HEK293T (cell line): ENCODE results near the gene PON1.

ENCODE experiments used
- CTCF ChIA-PET: fragments of 350-600 bp; formaldehyde crosslinking; extraction: SDS; loops from one replicate; lab custom pipeline; 2021; ENCODE audit warnings: antibody characterized with exemption, inconsistent platforms; lab: Yijun Ruan, JAX
- POLR2A ChIA-PET: fragments of 350-600 bp; formaldehyde crosslinking; extraction: SDS; loops from one replicate; lab custom pipeline; 2020; ENCODE audit warnings: antibody characterized with exemption, inconsistent platforms; lab: Yijun Ruan, JAX
- DNase-seq: peaks from one replicate; pipeline ENCODE4 v3.0.0; 2012; ENCODE audit warnings: mixed read lengths; ENCODE audit errors: extremely low spot score
- ARNT ChIP-seq: fragments of 450-650 bp; IDR thresholded peaks from 2 replicates; pipeline ENCODE4 v1.6.1; 2017; ENCODE audit warnings: mild to moderate bottlenecking
- BHLHE40 ChIP-seq: fragments of 450-650 bp; IDR thresholded peaks from 2 replicates; pipeline ENCODE4 v1.6.1; 2016; ENCODE audit warnings: mild to moderate bottlenecking, moderate library complexity, borderline replicate concordance
- CTBP1 ChIP-seq: fragments of 450-650 bp; IDR thresholded peaks from 2 replicates; pipeline ENCODE4 v1.6.1; 2016; ENCODE audit warnings: borderline replicate concordance
- ELF4 ChIP-seq: fragments of 450-650 bp; IDR thresholded peaks from 2 replicates; pipeline ENCODE4 v1.6.1; 2017; ENCODE audit warnings: antibody characterized with exemption
- FOXA1 ChIP-seq: fragments of 450-650 bp; IDR thresholded peaks from 2 replicates; pipeline ENCODE4 v1.6.1; 2016; ENCODE audit warnings: mild to moderate bottlenecking
- FOXK2 ChIP-seq: fragments of 450-650 bp; IDR thresholded peaks from 2 replicates; pipeline ENCODE4 v1.6.1; 2016; ENCODE audit warnings: mild to moderate bottlenecking
- FOXM1 ChIP-seq: fragments of 450-650 bp; IDR thresholded peaks from 2 replicates; pipeline ENCODE4 v1.6.1; 2017; ENCODE audit warnings: mild to moderate bottlenecking, borderline replicate concordance
- HDGF ChIP-seq: fragments of 450-650 bp; IDR thresholded peaks from 2 replicates; pipeline ENCODE4 v1.6.1; 2017; ENCODE audit warnings: antibody characterized with exemption, borderline replicate concordance
- L3MBTL2 ChIP-seq: fragments of 450-650 bp; conservative IDR thresholded peaks from 2 replicates; pipeline ENCODE4 v1.6.1; 2016; ENCODE audit warnings: mild to moderate bottlenecking
- LEF1 ChIP-seq: fragments of 450-650 bp; IDR thresholded peaks from 2 replicates; pipeline ENCODE4 v1.6.1; 2017; ENCODE audit warnings: mild to moderate bottlenecking, borderline replicate concordance
- NFRKB ChIP-seq: fragments of 450-650 bp; IDR thresholded peaks from 2 replicates; pipeline ENCODE4 v1.6.1; 2016; ENCODE audit warnings: mild to moderate bottlenecking, moderate library complexity
- PKNOX1 ChIP-seq: fragments of 450-650 bp; IDR thresholded peaks from 2 replicates; pipeline ENCODE4 v1.6.1; 2016
- SP1 ChIP-seq: fragments of 450-650 bp; IDR thresholded peaks from 2 replicates; pipeline ENCODE4 v1.6.1; 2017
- SUZ12 ChIP-seq: fragments of 450-650 bp; IDR thresholded peaks from 2 replicates; pipeline ENCODE4 v1.6.1; 2016; ENCODE audit warnings: mild to moderate bottlenecking
- TARDBP ChIP-seq: fragments of 450-650 bp; IDR thresholded peaks from 2 replicates; pipeline ENCODE4 v1.6.1; 2016
- ZNF384 ChIP-seq: fragments of 450-650 bp; IDR thresholded peaks from 2 replicates; pipeline ENCODE4 v1.6.1; 2016

PON1 gene

GRCh38 chr7:95320651-95321050 lies 3.7 kb downstream of the PON1 start:
- TF ChIP-seq BHLHE40: no peak
- TF ChIP-seq PKNOX1: no peak
- no peak for TF ChIP-seq NFRKB
- no peak for TF ChIP-seq CTBP1
- no peak for TF ChIP-seq ELF4
- TF ChIP-seq LEF1: no peak
- no peak for TF ChIP-seq SP1
- no peak for TF ChIP-seq FOXK2
- TF ChIP-seq ARNT: no peak
- no peak for TF ChIP-seq L3MBTL2
- no peak for TF ChIP-seq TARDBP
- no peak for TF ChIP-seq FOXM1
- TF ChIP-seq FOXA1: no peak
- ChIA-PET CTCF (no interaction called here), POLR2A (no interaction called here)
- no peak for DNase-seq

GRCh38 chr7:95319570-95319969 lies 4.8 kb downstream of the PON1 start:
- no peak for DNase-seq
- CTCF ChIA-PET: no interaction called here
- POLR2A ChIA-PET: no interaction called here
- no peak for TF ChIP-seq FOXA1
- TF ChIP-seq NFRKB: no peak
- TF ChIP-seq ELF4: no peak
- TF ChIP-seq TARDBP: no peak
- no peak for TF ChIP-seq HDGF
- TF ChIP-seq ARNT: no peak
- no peak for TF ChIP-seq L3MBTL2
- no peak for TF ChIP-seq FOXK2
- no peak for TF ChIP-seq PKNOX1
- no peak for TF ChIP-seq BHLHE40
- TF ChIP-seq LEF1: no peak
- no peak for TF ChIP-seq SP1
- no peak for TF ChIP-seq SUZ12
- TF ChIP-seq FOXM1: no peak
- TF ChIP-seq ZNF384: no peak
- no peak for TF ChIP-seq CTBP1

GRCh38 chr7:95318501-95319100 lies 5.7 kb downstream of the PON1 start:
- POLR2A ChIA-PET: no interaction called here
- no peak for TF ChIP-seq ZNF384
- no peak for TF ChIP-seq NFRKB
- TF ChIP-seq CTBP1: no peak
- TF ChIP-seq ELF4: no peak
- TF ChIP-seq BHLHE40: no peak
- TF ChIP-seq L3MBTL2: no peak
- TF ChIP-seq HDGF: no peak
- TF ChIP-seq FOXM1: no peak
- TF ChIP-seq LEF1: no peak
- TF ChIP-seq SUZ12: no peak
- TF ChIP-seq TARDBP: no peak
- no peak for TF ChIP-seq FOXA1
- TF ChIP-seq FOXK2: no peak
- CTCF ChIA-PET: no interaction called here
- DNase-seq: no peak

- ChIA-PET POLR2A (no interaction called here), CTCF (no interaction called here)
- TF ChIP-seq BHLHE40: no peak
- TF ChIP-seq ARNT: no peak
- TF ChIP-seq PKNOX1: no peak
- no peak for TF ChIP-seq FOXK2
- no peak for TF ChIP-seq L3MBTL2
- no peak for TF ChIP-seq LEF1
- TF ChIP-seq HDGF: no peak
- DNase-seq: no peak
These were observed 6.4 kb downstream of the PON1 start for GRCh38 chr7:95317966-95318365.

GRCh38 chr7:95317546-95317945 lies 6.8 kb downstream of the PON1 start:
- CTCF ChIA-PET: no interaction called here
- TF ChIP-seq TARDBP: no peak
- no peak for TF ChIP-seq L3MBTL2
- no peak for TF ChIP-seq FOXK2
- no peak for TF ChIP-seq NFRKB
- TF ChIP-seq FOXM1: no peak
- no peak for TF ChIP-seq BHLHE40
- no peak for TF ChIP-seq FOXA1
- TF ChIP-seq SP1: no peak
- TF ChIP-seq SUZ12: no peak
- TF ChIP-seq CTBP1: no peak
- TF ChIP-seq ARNT: no peak
- no peak for TF ChIP-seq HDGF
- TF ChIP-seq PKNOX1: no peak
- no peak for TF ChIP-seq LEF1
- TF ChIP-seq ZNF384: no peak
- no peak for TF ChIP-seq ELF4
- POLR2A ChIA-PET: no interaction called here
- no peak for DNase-seq
